ENCODE data around the gene TRIOBP. TPM values are rescaled to one million over a fixed set of nuclear protein-coding genes. Genes with fewer than 3 reads are reported as not detected.

TRIOBP gene
- total and polyA plus RNA-seq, 7 experiments from 2014 or later: 6.7 to 43.0 (median 22.9) TPM

DNA sequence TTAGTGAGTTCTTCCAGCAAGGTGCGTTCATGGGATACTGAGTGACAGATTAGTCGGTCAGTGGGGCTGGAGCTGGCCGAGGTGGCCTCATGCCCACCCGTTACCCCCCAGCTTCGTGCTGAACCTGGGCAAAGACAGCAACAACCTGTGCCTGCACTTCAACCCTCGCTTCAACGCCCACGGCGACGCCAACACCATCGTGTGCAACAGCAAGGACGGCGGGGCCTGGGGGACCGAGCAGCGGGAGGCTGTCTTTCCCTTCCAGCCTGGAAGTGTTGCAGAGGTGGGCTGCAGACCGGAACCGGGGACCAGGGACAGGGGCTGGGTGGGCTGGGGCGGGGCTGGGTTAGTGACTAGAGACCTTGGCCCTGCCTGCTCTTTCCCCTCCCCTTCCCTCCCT, 18.5 kb upstream of the TRIOBP start:
- H3K9me3 ChIP-seq (ENCODE audit: control insufficient read depth in 2 of 3, low read length in 3 of 3): no peaks in the 10 kb centered on the region
- H3K27me3 ChIP-seq (ENCODE audit: control insufficient read depth in 2 of 2, insufficient read depth in 2 of 2, low read length in 2 of 2): no peaks in the 10 kb centered on the region
- ChIA-PET CTCF (interaction anchor here (0.7 to 13.7 kb wide), 2 partner anchors 23 to 40 kb away, joined by 3 to 254 read pairs; partner anchors contain the start of gene SH3BP1), POLR2A (interaction anchor here (0.7 to 10.0 kb wide), 14 partner anchors 7 to 116 kb away, joined by 3 to 142 read pairs (median 10); partner anchors contain the start of genes GGA1, NOL12, PDXP and SH3BP1)
- ATAC-seq (no peak), DNase-seq (no peak)
- peaks cover 8 to 53% (median 47%) of the 10 kb centered on the region in 7 donors for H3K4me1 Mint-ChIP-seq
- H3K27me3 Mint-ChIP-seq: no peaks in the 10 kb centered on the region
- peak overlapping the region in 1 of 10 donors; percentile 58 for H3K4me3 Mint-ChIP-seq
- H3K27ac ChIP-seq (ENCODE audit: low read depth, low read length): peak overlapping the region; percentile 99
- no peaks in the 10 kb centered on the region for H3K9me3 Mint-ChIP-seq
- peak overlapping the region in 5 of 9 donors; percentile 68 to 100 (median 100) for H3K27ac Mint-ChIP-seq
- H3K4me3 ChIP-seq (ENCODE audit: low read length): no peak overlapping the region
- H3K36me3 Mint-ChIP-seq: peaks cover 0 to 10% (median 0%) of the 10 kb centered on the region in 5 donors
- peaks cover 29% of the 10 kb centered on the region in 2 donors for H3K4me1 ChIP-seq (ENCODE audit: control insufficient read depth in 2 of 2, insufficient read depth in 2 of 2, low read length in 2 of 2)
- no peaks in the 10 kb centered on the region for H3K36me3 ChIP-seq (ENCODE audit: control insufficient read depth in 2 of 3, insufficient read depth in 3 of 3, low read length in 3 of 3)
- intact Hi-C loops (cut with micrococcal nuclease): loop anchor here (5.0 to 10.0 kb wide), 4 partner anchors 129 to 454 kb away; partner anchors contain the start of genes CYTH4 (in 1 of the 2), EIF3L (in 1 of the 2) and GCAT (in 1 of the 2)

DNA sequence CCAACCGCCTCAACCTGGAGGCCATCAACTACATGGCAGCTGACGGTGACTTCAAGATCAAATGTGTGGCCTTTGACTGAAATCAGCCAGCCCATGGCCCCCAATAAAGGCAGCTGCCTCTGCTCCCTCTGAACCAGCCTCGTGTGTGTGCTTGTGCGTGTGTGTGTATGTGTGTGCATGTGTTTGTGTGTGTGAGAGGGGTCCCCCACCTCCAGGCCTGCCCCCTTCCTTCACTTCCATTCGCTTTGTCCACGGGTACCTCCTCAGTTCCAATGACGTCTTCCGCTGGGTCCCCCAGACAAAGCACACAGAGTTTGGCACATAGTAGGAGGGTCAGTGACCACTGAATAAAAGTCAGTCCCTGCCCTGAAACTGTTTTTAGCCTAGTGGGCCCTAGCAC, 17.2 kb upstream of the TRIOBP start:
- DNase-seq (no peak), ATAC-seq (no peak)
- H3K36me3 ChIP-seq (ENCODE audit: control insufficient read depth in 2 of 3, insufficient read depth in 3 of 3, low read length in 3 of 3): no peaks in the 10 kb centered on the region
- H3K4me1 ChIP-seq (ENCODE audit: control insufficient read depth in 2 of 2, insufficient read depth in 2 of 2, low read length in 2 of 2): peaks cover 24 to 26% of the 10 kb centered on the region in 2 donors
- Mint-ChIP-seq H3K27ac (peak overlapping the region in 8 of 9 donors; percentile 15 to 91 (median 57)), H3K27me3 (no peaks in the 10 kb centered on the region), H3K36me3 (peaks cover 0 to 8% (median 0%) of the 10 kb centered on the region in 5 donors), H3K4me3 (peak overlapping the region in 2 of 10 donors; percentile 31 to 51), H3K4me1 (peaks cover 8 to 40% (median 37%) of the 10 kb centered on the region in 7 donors), H3K9me3 (no peaks in the 10 kb centered on the region)
- intact Hi-C loops (cut with micrococcal nuclease): loop anchor here (5.0 to 10.0 kb wide), 5 partner anchors 125 to 455 kb away; partner anchors contain the start of genes GCAT (in 2 of the 2), CYTH4 (in 1 of the 2) and EIF3L (in 1 of the 2)
- no peaks in the 10 kb centered on the region for H3K27me3 ChIP-seq (ENCODE audit: control insufficient read depth in 2 of 2, insufficient read depth in 2 of 2, low read length in 2 of 2)
- H3K27ac ChIP-seq (ENCODE audit: low read depth, low read length): no peak overlapping the region
- ChIA-PET CTCF (interaction anchor here (0.7 to 13.7 kb wide), 6 partner anchors 12 to 52 kb away, joined by 3 to 254 read pairs (median 9); partner anchors contain the start of genes PDXP and SH3BP1), POLR2A (interaction anchor here (0.8 to 7.0 kb wide), 6 partner anchors 15 to 70 kb away, joined by 3 to 73 read pairs (median 5); partner anchors contain the start of gene PDXP)
- no peaks in the 10 kb centered on the region for H3K9me3 ChIP-seq (ENCODE audit: control insufficient read depth in 2 of 3, low read length in 3 of 3)
- no peak overlapping the region for H3K4me3 ChIP-seq (ENCODE audit: low read length)

DNA sequence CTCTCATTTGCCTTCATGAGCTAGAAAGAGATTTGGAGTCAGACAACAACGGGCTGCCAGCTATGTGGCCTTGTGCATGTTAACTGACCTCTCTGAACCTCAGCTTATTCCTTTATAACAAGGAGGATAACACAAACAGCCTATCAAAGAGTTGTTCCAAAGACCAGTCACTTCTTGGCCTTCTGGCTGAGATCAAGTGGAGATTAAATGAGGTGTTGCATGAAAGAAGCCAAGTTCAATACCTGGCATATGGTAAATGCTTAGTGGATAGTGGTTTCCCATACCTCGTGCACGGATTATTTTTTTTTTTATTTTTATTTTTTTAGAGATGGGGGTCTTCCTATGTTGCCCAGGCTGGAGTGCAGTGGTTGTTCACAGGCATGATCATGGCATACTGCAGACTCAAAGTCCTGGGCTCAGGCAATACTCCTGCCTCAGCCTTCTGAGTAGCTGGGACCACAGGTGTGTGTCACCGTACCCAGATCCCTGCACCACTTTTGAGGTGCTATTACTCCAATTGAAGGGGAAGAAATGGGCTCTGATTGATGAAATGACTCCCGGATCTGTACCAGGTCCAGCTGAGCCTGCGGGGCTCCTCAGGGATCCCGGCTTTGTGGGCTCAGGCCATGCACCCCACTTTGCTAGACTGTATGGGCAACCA, 16.5 kb upstream of the TRIOBP start:
- DNase-seq (no peak), ATAC-seq (no peak)
- CTCF ChIA-PET: interaction anchor here (0.7 to 13.7 kb wide), 10 partner anchors 9 to 442 kb away, joined by 3 to 254 read pairs (median 9); partner anchors contain the start of genes PDXP and SH3BP1
- Histone ChIP-seq H3K27me3 (ENCODE audit: control insufficient read depth in 2 of 2, insufficient read depth in 2 of 2, low read length in 2 of 2) (no peaks in the 10 kb centered on the region), H3K27ac (ENCODE audit: low read depth, low read length) (no peak overlapping the region), H3K4me1 (ENCODE audit: control insufficient read depth in 2 of 2, insufficient read depth in 2 of 2, low read length in 2 of 2) (peaks cover 18 to 20% of the 10 kb centered on the region in 2 donors), H3K4me3 (ENCODE audit: low read length) (no peak overlapping the region), H3K36me3 (ENCODE audit: control insufficient read depth in 2 of 3, insufficient read depth in 3 of 3, low read length in 3 of 3) (no peaks in the 10 kb centered on the region), H3K9me3 (ENCODE audit: control insufficient read depth in 2 of 3, low read length in 3 of 3) (no peaks in the 10 kb centered on the region)
- POLR2A ChIA-PET: interaction anchor here (0.8 to 7.0 kb wide), 11 partner anchors 16 to 71 kb away, joined by 3 to 73 read pairs (median 7); partner anchors contain the start of gene PDXP
- Mint-ChIP-seq H3K36me3 (peaks cover 0 to 8% (median 0%) of the 10 kb centered on the region in 5 donors), H3K9me3 (no peaks in the 10 kb centered on the region), H3K27me3 (no peaks in the 10 kb centered on the region), H3K4me3 (no peak overlapping the region), H3K27ac (peak overlapping the region in 6 of 9 donors; percentile 26 to 91 (median 63)), H3K4me1 (peaks cover 8 to 35% (median 33%) of the 10 kb centered on the region in 7 donors)
- intact Hi-C loops (cut with micrococcal nuclease): loop anchor here in 1 of 2 donors (10.0 kb wide), 1 partner anchor 124 kb away; the partner anchor contains the start of gene GCAT

DNA sequence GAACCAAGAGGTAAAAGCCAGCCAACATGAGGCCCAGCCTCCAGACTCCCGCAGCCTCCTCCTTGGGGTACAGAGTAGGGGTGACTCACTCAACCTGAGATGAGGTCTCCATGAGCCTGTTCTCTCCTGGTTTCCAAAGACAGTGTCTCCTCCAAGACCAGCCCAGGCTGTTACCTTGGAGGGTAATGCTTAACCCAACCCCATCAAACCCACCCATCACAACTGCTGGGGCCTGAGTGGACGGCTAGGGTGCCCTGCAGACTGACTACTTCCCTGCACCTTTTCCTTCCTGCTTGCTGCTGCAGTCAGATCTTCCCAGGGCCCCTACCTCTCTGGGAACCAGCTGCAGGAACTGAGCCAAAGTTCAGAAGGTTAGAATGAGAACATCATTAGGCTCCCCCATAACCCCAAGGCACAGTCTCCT, 15.8 kb upstream of the TRIOBP start:
- Histone ChIP-seq H3K9me3 (ENCODE audit: control insufficient read depth in 2 of 3, low read length in 3 of 3) (no peaks in the 10 kb centered on the region), H3K36me3 (ENCODE audit: control insufficient read depth in 2 of 3, insufficient read depth in 3 of 3, low read length in 3 of 3) (no peaks in the 10 kb centered on the region), H3K27ac (ENCODE audit: low read depth, low read length) (no peak overlapping the region), H3K27me3 (ENCODE audit: control insufficient read depth in 2 of 2, insufficient read depth in 2 of 2, low read length in 2 of 2) (no peaks in the 10 kb centered on the region), H3K4me1 (ENCODE audit: control insufficient read depth in 2 of 2, insufficient read depth in 2 of 2, low read length in 2 of 2) (peaks cover 17 to 19% of the 10 kb centered on the region in 2 donors), H3K4me3 (ENCODE audit: low read length) (no peak overlapping the region)
- no peaks in the 10 kb centered on the region for H3K27me3 Mint-ChIP-seq
- peak overlapping the region in 1 of 10 donors; percentile 46 for H3K4me3 Mint-ChIP-seq
- DNase-seq: no peak
- no peaks in the 10 kb centered on the region for H3K9me3 Mint-ChIP-seq
- ChIA-PET POLR2A (interaction anchor here (0.8 to 4.0 kb wide), 14 partner anchors 8 to 76 kb away, joined by 3 to 27 read pairs (median 3); partner anchors contain the start of genes GGA1 and PDXP), CTCF (interaction anchor here (0.7 to 13.7 kb wide), 15 partner anchors 10 to 442 kb away, joined by 3 to 254 read pairs (median 5); partner anchors contain the start of genes GGA1, PDXP and SH3BP1)
- no peak for ATAC-seq
- intact Hi-C loops (cut with micrococcal nuclease): loop anchor here (1.0 to 10.0 kb wide), 6 partner anchors 20 to 142 kb away; partner anchors contain the start of genes GCAT (in 1 of the 2) and GGA1 (in 1 of the 2)
- peaks cover 8 to 36% (median 31%) of the 10 kb centered on the region in 7 donors for H3K4me1 Mint-ChIP-seq
- peak overlapping the region in 6 of 9 donors; percentile 31 to 74 (median 57) for H3K27ac Mint-ChIP-seq
- peaks cover 0 to 8% (median 0%) of the 10 kb centered on the region in 5 donors for H3K36me3 Mint-ChIP-seq

DNA sequence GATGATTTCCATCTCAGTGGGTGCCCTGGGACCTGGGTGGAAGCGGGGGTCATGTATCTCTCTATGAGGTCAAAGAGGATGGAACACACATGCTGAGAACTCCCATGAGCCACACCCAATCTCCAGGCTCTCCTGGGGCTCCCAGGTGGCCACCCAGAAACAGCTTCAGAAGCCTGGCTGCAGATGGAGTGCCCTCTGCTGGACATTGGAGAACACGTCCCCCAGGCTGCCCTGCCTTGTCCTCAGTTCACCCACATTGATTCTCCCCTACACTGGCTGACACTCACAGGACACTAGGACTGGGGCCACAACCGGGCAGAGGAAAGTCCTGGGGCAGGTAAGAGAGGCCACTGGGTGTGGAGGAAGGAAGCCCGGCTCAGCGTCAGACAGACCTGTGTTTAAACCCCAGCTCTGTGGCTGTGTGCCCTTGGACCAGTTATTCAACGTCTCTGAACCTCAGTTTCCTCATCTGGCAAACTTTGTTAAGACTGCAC, 15.2 kb upstream of the TRIOBP start:
- peak; percentile 48 to 74 (median 65) for DNase-seq
- peaks cover 9 to 37% (median 33%) of the 10 kb centered on the region in 7 donors for H3K4me1 Mint-ChIP-seq
- Histone ChIP-seq H3K27me3 (ENCODE audit: control insufficient read depth in 2 of 2, insufficient read depth in 2 of 2, low read length in 2 of 2) (no peaks in the 10 kb centered on the region), H3K27ac (ENCODE audit: low read depth, low read length) (no peak overlapping the region), H3K36me3 (ENCODE audit: control insufficient read depth in 2 of 3, insufficient read depth in 3 of 3, low read length in 3 of 3) (peaks cover 0 to 5% (median 0%) of the 10 kb centered on the region in 3 experiments), H3K4me1 (ENCODE audit: control insufficient read depth in 2 of 2, insufficient read depth in 2 of 2, low read length in 2 of 2) (peaks cover 18 to 20% of the 10 kb centered on the region in 2 donors), H3K9me3 (ENCODE audit: control insufficient read depth in 2 of 3, low read length in 3 of 3) (no peaks in the 10 kb centered on the region), H3K4me3 (ENCODE audit: low read length) (no peak overlapping the region)
- peak overlapping the region in 2 of 10 donors; percentile 25 to 47 for H3K4me3 Mint-ChIP-seq
- peaks cover 0 to 6% (median 0%) of the 10 kb centered on the region in 5 donors for H3K36me3 Mint-ChIP-seq
- H3K27me3 Mint-ChIP-seq: no peaks in the 10 kb centered on the region
- intact Hi-C loops (cut with micrococcal nuclease): loop anchor here (1.0 to 10.0 kb wide), 6 partner anchors 20 to 142 kb away; partner anchors contain the start of genes GCAT (in 1 of the 2) and GGA1 (in 1 of the 2)
- no peaks in the 10 kb centered on the region for H3K9me3 Mint-ChIP-seq
- POLR2A ChIA-PET: interaction anchor here (0.6 to 4.0 kb wide), 15 partner anchors 8 to 1365 kb away, joined by 3 to 27 read pairs (median 3); partner anchors contain the start of genes GGA1 and PDXP
- CTCF ChIA-PET: interaction anchor here (0.6 to 13.7 kb wide), 15 partner anchors 10 to 146 kb away, joined by 3 to 254 read pairs (median 5); partner anchors contain the start of genes GGA1, PDXP and SH3BP1
- H3K27ac Mint-ChIP-seq: peak overlapping the region in 8 of 9 donors; percentile 31 to 74 (median 44)
- ATAC-seq: peak; percentile 37
